Activated CD4-positive, CD25-positive, alpha-beta regulatory T cell treated with anti-CD3 and anti-CD28 coated beads, Interleukin-2, amount 50 U/mL, for 16 hours (primary cell): ENCODE measurements around the gene IP6K2.
A peak's percentile ranks its signal among the peaks of the same experiment; 100 is the strongest.

Experiments used
- DNase-seq: peaks from one replicate; pipeline ENCODE4 v3.0.0-alpha.2; 2020; ENCODE audit warnings: low read depth, low spot score

IP6K2 gene

GRCh38 chr3:48664313-48664644 is 52.7 kb downstream of the IP6K2 start:
- DNase-seq: no peak

DNA sequence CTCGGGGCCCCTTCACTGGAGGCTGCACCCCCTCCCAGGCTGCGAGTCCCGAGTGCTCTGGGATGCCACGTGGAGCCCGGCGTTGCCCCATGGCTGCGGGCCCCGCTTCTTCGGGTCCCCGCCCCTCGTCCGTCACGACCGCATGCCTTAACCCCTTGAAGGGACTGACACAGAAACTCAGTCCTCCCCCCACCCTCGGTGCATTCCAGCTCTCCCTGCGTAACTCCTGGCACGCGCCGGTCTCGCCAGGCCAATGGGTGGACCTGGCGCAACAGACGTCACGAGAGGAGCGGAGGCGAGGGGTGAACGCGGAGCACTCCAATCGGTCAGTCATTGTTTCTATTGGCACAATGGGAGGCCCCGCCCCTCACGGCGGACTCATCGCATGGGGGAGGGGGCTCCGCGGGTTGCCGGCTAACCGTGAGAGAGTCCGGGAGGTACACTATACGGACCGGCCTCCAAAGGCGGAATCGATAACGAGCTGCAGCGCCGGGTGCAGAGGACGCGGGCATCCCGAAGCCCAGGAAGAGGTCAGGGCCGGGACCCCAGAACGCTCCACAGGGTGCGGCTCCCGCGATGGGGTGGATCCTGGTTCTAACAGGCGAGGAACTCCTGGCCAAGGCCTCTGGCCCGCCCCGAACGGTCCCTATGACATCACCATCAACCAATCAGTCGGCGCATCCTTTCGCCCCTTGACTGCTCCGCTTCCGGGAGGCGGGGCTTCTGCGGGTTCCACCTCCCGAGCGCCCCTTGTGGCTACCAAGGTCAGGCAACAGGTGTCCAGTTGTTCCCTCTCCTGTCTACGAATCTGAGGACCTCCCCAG is 53.3 kb downstream of the IP6K2 start:
- peak; percentile 78 for DNase-seq

DNA sequence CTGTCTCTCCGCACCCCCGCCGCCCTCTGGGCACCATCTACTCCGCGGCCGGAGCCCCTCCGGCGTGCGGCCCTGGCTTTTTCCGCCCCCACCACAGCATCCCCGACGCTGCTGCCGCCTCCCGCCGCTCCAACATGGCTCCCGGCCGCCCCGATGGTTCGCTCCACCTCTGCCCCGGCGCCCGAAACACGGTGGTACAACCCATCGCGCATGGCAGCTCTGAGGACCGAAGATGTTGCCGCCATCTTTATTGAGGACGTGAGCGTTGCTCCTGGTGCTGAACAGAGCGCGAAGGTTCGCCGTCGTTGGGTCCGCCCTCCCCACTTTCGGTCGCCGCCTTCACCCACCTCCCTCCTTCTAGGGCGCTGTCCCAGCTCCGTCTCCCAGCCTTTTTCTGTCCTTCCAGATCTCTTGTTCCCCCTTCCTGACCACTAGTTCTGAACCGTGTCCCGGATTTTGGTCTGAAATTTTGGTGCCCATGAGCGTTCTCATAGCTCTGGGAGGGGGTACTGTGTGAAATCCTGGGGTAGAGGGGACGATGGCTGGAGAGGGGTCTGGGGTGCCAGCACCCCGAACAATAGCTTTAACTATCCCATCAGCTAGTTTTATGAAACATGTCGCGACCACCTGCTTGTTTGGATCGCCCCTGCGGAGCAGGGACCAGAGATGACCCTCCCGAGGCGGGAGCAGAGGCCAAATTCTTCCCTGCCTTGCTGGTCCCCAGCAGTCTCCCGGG is 54.1 kb downstream of the IP6K2 start, which contains the start of gene CELSR3:
Gene CELSR3, minus strand, starts transcription at position 134 of the 736 bp plus-strand sequence. CDS start 252 bp downstream, outside the sequence.
- DNase-seq: peak; percentile 34

GRCh38 chr3:48662145-48662752 is 54.8 kb downstream of the IP6K2 start:
- DNase-seq: no peak

DNA sequence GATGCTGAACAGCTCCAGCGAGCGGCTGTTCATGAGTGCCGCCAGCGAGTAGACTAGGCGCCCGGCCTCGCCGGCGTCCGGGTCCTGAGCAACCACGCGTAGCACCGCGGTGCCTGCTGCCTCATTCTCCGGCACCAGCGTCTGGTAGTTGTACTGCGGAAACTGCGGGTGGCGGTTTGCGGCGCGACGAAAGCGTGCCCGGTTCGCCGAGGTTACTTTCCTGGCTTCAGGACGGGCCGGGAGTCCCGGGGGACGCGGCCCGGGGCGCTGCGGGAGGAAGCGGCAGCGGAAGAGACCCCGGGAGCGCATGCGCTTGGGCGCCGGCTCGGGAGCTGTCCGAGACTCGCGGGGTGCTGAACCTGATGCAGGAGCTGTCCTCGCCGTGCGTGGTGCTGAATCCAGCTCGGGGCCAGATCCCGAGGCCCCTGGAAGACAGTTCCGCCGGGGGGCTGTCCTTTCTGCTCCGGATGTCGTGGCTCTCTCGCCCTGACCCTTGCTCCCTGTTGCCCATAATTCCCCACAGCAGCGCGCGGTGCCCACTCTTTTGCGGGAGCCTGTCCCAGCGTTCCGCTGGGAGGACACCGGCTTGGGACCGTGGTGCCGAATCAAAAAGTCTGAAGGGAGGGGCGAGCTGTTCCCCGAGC is 55.4 kb downstream of the IP6K2 start:
- DNase-seq: peak; percentile 55

GRCh38 chr3:48660800-48661400 is 56.1 kb downstream of the IP6K2 start:
- no peak for DNase-seq

- DNase-seq: no peak
These were observed 60.2 kb downstream of the IP6K2 start for GRCh38 chr3:48656841-48657281.

- peak; percentile 64 for DNase-seq
These were observed 60.8 kb downstream of the IP6K2 start for GRCh38 chr3:48656061-48656840.

DNA sequence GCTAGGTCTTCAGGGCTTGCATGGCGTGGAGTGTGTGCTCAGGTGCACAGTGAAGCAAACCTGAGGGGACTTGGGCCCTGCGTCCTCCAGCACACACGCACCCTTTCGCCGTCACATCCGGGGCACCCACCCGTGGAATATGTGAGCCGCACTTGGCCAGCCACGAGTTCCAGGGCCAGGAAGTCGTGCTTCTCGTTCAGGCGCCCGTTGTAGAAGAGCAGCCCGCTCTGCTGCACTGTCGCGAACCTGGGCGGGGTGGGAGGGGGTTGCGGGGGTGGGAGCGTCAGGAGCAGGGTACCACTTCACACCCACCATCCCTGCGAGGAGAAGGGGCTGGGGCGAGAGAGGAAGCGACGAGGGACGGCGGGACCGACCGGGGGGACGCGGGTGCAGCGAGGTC is 61.4 kb downstream of the IP6K2 start:
- no peak for DNase-seq

GRCh38 chr3:48655063-48655462 is 62.0 kb downstream of the IP6K2 start:
- DNase-seq: no peak

- no peak for DNase-seq
These were observed 63.9 kb downstream of the IP6K2 start for GRCh38 chr3:48652923-48653715.

GRCh38 chr3:48651771-48652170 is 65.2 kb downstream of the IP6K2 start:
- DNase-seq: no peak

- DNase-seq: no peak
These were observed 66.3 kb downstream of the IP6K2 start for GRCh38 chr3:48650723-48651122.

- DNase-seq: no peak
These were observed 68.7 kb downstream of the IP6K2 start for GRCh38 chr3:48648188-48648850.

DNA sequence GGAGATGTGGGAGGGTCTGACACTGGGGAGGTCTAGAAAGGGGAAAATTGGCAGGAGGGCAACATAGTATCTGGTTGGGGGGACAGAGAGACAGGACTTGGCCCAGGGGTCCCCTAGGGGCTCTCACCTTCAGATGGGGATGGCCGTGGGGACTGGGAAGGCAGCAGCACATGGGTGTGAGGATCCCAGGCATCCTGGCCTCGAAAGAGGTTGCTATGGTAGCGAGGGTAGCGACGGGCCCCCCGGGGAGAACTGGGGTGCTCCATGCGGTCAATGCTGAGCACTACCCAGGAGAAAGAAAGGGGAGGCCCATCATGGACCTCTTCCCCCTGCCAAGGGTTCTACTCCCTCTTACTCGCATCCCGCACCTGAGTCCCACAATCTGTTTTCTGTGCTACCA is 69.3 kb downstream of the IP6K2 start:
- DNase-seq: no peak

DNA sequence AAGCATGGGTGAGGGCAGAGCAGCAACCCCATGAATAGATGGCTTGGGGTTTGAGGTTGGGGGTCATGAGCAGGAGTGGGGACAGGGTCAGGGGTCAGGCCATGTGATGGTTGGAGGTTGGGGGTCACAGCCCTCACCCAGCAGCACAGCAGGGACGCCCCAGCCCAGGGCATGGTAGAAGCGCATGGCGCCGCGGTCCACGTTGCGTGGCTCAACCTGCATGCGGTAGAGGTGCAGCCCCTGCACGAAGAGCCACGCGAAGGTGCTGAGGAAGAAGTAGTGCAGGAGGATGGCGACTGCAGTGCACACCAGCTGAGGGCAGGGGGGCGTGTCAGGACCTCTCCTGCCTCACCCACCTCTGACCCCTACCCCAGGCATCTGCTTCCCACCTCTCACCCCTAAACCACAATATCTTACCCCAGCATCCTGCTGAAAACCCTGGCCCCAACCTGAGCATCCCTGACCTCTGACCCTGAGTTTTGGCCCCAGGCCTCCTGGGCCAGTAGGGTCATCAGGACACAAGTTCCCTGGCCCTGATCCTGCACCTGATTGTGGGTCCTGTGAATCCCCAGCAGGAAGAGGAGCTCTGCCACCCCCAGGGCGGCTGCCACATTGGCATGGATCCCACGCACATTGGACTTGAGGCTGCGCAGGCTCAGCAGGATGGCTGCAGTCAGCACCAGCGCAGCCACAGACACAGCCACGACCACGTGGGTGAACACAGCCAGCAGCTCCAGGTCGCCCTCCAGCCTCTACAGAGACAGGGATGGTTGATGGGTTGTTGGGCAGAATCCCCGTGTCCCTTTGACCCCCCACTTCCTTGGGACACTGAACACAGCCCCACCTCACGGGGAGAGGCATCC is 71.9 kb downstream of the IP6K2 start:
- DNase-seq: no peak

GRCh38 chr3:48642605-48643004 is 74.4 kb downstream of the IP6K2 start:
- DNase-seq: no peak

GRCh38 chr3:48641396-48641795 is 75.6 kb downstream of the IP6K2 start:
- DNase-seq: no peak
